Glutamatergic neuron (in vitro differentiated cells): ENCODE data around the gene CSRP2. TPM values are rescaled to one million over a fixed set of nuclear protein-coding genes. Genes with fewer than 3 reads are reported as not detected.

Source experiments
- DNase-seq: peaks from one replicate; pipeline ENCODE4 v3.0.0; 2022
- H3K27ac Mint-ChIP-seq: one replicate; pipeline ENCODE4 v1.8.0; 2020; ENCODE audit warnings: mild to moderate bottlenecking, mixed read lengths, inconsistent platforms; ENCODE audit not compliant: unreplicated experiment
- H3K27me3 Mint-ChIP-seq: one replicate; pipeline ENCODE4 v1.8.0; 2020; ENCODE audit warnings: mild to moderate bottlenecking, moderate library complexity, mixed read lengths, inconsistent platforms; ENCODE audit not compliant: unreplicated experiment
- H3K36me3 Mint-ChIP-seq: one replicate; pipeline ENCODE4 v1.8.0; 2020; ENCODE audit warnings: mild to moderate bottlenecking, mixed read lengths, inconsistent platforms; ENCODE audit not compliant: unreplicated experiment
- H3K4me1 Mint-ChIP-seq: one replicate; pipeline ENCODE4 v1.8.0; 2020; ENCODE audit warnings: mild to moderate bottlenecking, low read depth, mixed read lengths, inconsistent platforms; ENCODE audit not compliant: unreplicated experiment
- H3K4me3 Mint-ChIP-seq: one replicate; pipeline ENCODE4 v1.8.0; 2020; ENCODE audit warnings: mild to moderate bottlenecking, mixed read lengths, inconsistent platforms; ENCODE audit not compliant: unreplicated experiment
- H3K9me3 Mint-ChIP-seq: one replicate; pipeline ENCODE4 v1.8.0; 2020; ENCODE audit warnings: mild to moderate bottlenecking, moderate library complexity, mixed read lengths, inconsistent platforms; ENCODE audit not compliant: unreplicated experiment
- CTCF ChIP-seq: fragments of 200-600 bp; sonication (generic); IDR thresholded peaks from one replicate; pipeline ENCODE4 v1.5.0; 2021; ENCODE audit not compliant: partially characterized antibody, unreplicated experiment
- total RNA-seq: library from RNA; stranded (reverse); fragmentation: NEBNext Ultra II Directional; extraction: Animal tissue kit (Norgen Biotek cat#: 25700); gene quantifications from one replicate; pipeline ENCODE4 v1.2.1, GENCODE V29; 2021; ENCODE audit not compliant: unreplicated experiment

CSRP2 gene
- total RNA-seq, 1 donor from 2014 or later, result 50.5 TPM

- H3K27me3 Mint-ChIP-seq, result peaks cover 1% of the 10 kb centered on the region
- no peak overlapping the region for H3K27ac Mint-ChIP-seq
- no peaks in the 10 kb centered on the region for H3K36me3 Mint-ChIP-seq
- peaks cover 9% of the 10 kb centered on the region for H3K4me1 Mint-ChIP-seq
- TF ChIP-seq CTCF, result no peak
- DNase-seq, result no peak
- H3K9me3 Mint-ChIP-seq, result peaks cover 6% of the 10 kb centered on the region
- no peak overlapping the region for H3K4me3 Mint-ChIP-seq
These were observed 43.3 kb upstream of the CSRP2 start for GRCh38 chr12:76921891-76922664.

GRCh38 chr12:76921100-76921471 lies 42.3 kb upstream of the CSRP2 start:
- no peaks in the 10 kb centered on the region for H3K36me3 Mint-ChIP-seq
- DNase-seq, result no peak
- H3K9me3 Mint-ChIP-seq, result no peaks in the 10 kb centered on the region
- H3K4me1 Mint-ChIP-seq, result peaks cover 1% of the 10 kb centered on the region
- TF ChIP-seq CTCF, result no peak
- H3K27ac Mint-ChIP-seq, result no peak overlapping the region
- no peaks in the 10 kb centered on the region for H3K27me3 Mint-ChIP-seq
- no peak overlapping the region for H3K4me3 Mint-ChIP-seq

GRCh38 chr12:76920172-76921099 lies 41.6 kb upstream of the CSRP2 start:
- H3K9me3 Mint-ChIP-seq, result no peaks in the 10 kb centered on the region
- no peaks in the 10 kb centered on the region for H3K36me3 Mint-ChIP-seq
- no peak for DNase-seq
- no peak overlapping the region for H3K27ac Mint-ChIP-seq
- no peaks in the 10 kb centered on the region for H3K4me1 Mint-ChIP-seq
- TF ChIP-seq CTCF, result no peak
- H3K4me3 Mint-ChIP-seq, result no peak overlapping the region
- H3K27me3 Mint-ChIP-seq, result no peaks in the 10 kb centered on the region

GRCh38 chr12:76919383-76920171 lies 40.8 kb upstream of the CSRP2 start:
- Mint-ChIP-seq H3K36me3 (no peaks in the 10 kb centered on the region), H3K4me3 (no peak overlapping the region), H3K27ac (no peak overlapping the region), H3K4me1 (no peaks in the 10 kb centered on the region), H3K9me3 (no peaks in the 10 kb centered on the region), H3K27me3 (no peaks in the 10 kb centered on the region)
- TF ChIP-seq CTCF, result no peak
- no peak for DNase-seq
